Measurements from ENCODE around the gene MED12L.

Gene MED12L

GRCh38 chr3:151305060-151305774 lies 219.8 kb downstream of the MED12L start:
- DNase-seq: no peak

GRCh38 chr3:151305775-151306151 lies 220.3 kb downstream of the MED12L start:
- no peak for DNase-seq

- no peak for DNase-seq
Measured at GRCh38 chr3:151306168-151306810, 220.8 kb downstream of the MED12L start.

GRCh38 chr3:151307131-151307530 lies 221.7 kb downstream of the MED12L start:
- DNase-seq: no peak

- DNase-seq: no peak
Measured at GRCh38 chr3:151307583-151308488, 222.4 kb downstream of the MED12L start.

- no peak for DNase-seq
Measured at GRCh38 chr3:151309566-151309965, 224.1 kb downstream of the MED12L start.

GRCh38 chr3:151312972-151313371 lies 227.5 kb downstream of the MED12L start:
- DNase-seq: no peak

GRCh38 chr3:151314137-151314536 lies 228.7 kb downstream of the MED12L start:
- no peak for DNase-seq

GRCh38 chr3:151314593-151314992 lies 229.1 kb downstream of the MED12L start:
- DNase-seq: no peak

GRCh38 chr3:151315136-151315535 lies 229.7 kb downstream of the MED12L start:
- no peak for DNase-seq

- DNase-seq: no peak
Measured at GRCh38 chr3:151315846-151316245, 230.4 kb downstream of the MED12L start.

GRCh38 chr3:151316267-151316991 lies 231.0 kb downstream of the MED12L start, which contains the start of gene GPR87:
GPR87 (minus strand) TSS chr3:151316820; CDS start chr3:151300100, 16,720 bp downstream.
- no peak for DNase-seq

- DNase-seq: no peak
Measured at GRCh38 chr3:151318313-151318712, 232.8 kb downstream of the MED12L start.

- no peak for DNase-seq
Measured at GRCh38 chr3:151318991-151319390, 233.5 kb downstream of the MED12L start.

GRCh38 chr3:151319628-151320027 lies 234.2 kb downstream of the MED12L start:
- DNase-seq: no peak

GRCh38 chr3:151320131-151320530 lies 234.7 kb downstream of the MED12L start:
- no peak for DNase-seq

- DNase-seq: no peak
Measured at GRCh38 chr3:151321526-151321925, 236.1 kb downstream of the MED12L start.

- DNase-seq: no peak
Measured at GRCh38 chr3:151322511-151322910, 237.0 kb downstream of the MED12L start.

- DNase-seq: peak; percentile 10
Measured at GRCh38 chr3:151327571-151328198, 242.2 kb downstream of the MED12L start.

- DNase-seq: no peak
Measured at GRCh38 chr3:151328298-151328995, 243.0 kb downstream of the MED12L start.

GRCh38 chr3:151329363-151329762 lies 243.9 kb downstream of the MED12L start, which contains the start of gene P2RY13:
P2RY13 (minus strand) TSS chr3:151329549; CDS start chr3:151329528, 21 bp downstream.
- no peak for DNase-seq

GRCh38 chr3:151330379-151330778 lies 244.9 kb downstream of the MED12L start:
- DNase-seq: no peak

Measured in NCI-H1694 (cell line).